Heart left ventricle (tissue), 13 donors: Measurements from ENCODE around the gene CIP2A.

Source experiments
- POLR2A ChIP-seq, 2 donors: fragments of 450-650 bp; IDR thresholded peaks; one replicate each; pipeline ENCODE4 v1.6.1; 2017; ENCODE audit warnings: antibody characterized with exemption in 2 of 2, mild to moderate bottlenecking in 2 of 2, moderate library complexity in 2 of 2
- TF ChIP-seq, protein P1 (sequence below), 12 donors: fragments of 200-600 bp; sonication (generic) in 4 of 12; IDR thresholded peaks; one replicate each; pipeline versions ENCODE4 v1.5.0 to v1.8.0; 2018 to 2022; ENCODE audit warnings: antibody characterized with exemption in 12 of 12, mild to moderate bottlenecking in 5 of 12
- donor health status: ischemic (EF 13 %, LVEDD 7.1; RV severe dilation, severe dysfunction).
- donor health status: DM: no; HTN: yes; CAD: no.
- donor health status: DM: no; HTN: no; CAD: no.
- donor health status: ischemic (EF 25% LVEDD 6.9; RV normal size, moderate dysfunction).
- donor health status: ischemic (EF 25% LVEDD 5.7; RV mildly dilated, moderate dysfunction).
- donor health status: ischemic (EF 35%, LVEDD 5.7; RV mildly dilated, moderate dysfunction).
- donor health status: nonischemic (EF 11% LVEDD 7.7; RV severe dilation, severe dysfunction).
- donor health status: DM: yes; HTN: yes; CAD: no.
- donor health status: PGD.
- donor health status: ischemic (EF 29% LVEDD 5.4; RV normal size, mild dysfunction).
- donor health status: nonischemic (EF 23%, LVEDD 6.1; RV moderate dilation, normal function).

DNA sequence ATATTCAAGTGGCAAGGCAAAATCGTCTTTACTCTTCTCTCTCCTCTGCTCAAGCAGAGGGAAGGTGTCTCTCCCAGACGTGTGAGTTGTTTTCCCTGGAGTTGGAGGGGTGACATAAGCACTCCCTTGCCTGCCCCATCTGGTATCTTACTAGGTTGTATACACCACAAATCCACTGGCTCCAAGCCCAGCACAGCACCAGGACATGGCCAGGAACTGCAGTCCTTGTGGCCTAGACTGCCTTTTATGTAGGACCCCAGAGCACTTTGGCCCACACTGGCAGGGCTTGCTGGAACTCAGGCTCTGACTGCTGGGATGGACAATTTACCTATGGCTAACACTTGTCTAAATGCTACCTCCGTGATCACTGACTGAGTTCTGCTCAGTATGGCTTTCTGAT, 34.3 kb upstream of the CIP2A start:
- TF ChIP-seq, protein P1, sequence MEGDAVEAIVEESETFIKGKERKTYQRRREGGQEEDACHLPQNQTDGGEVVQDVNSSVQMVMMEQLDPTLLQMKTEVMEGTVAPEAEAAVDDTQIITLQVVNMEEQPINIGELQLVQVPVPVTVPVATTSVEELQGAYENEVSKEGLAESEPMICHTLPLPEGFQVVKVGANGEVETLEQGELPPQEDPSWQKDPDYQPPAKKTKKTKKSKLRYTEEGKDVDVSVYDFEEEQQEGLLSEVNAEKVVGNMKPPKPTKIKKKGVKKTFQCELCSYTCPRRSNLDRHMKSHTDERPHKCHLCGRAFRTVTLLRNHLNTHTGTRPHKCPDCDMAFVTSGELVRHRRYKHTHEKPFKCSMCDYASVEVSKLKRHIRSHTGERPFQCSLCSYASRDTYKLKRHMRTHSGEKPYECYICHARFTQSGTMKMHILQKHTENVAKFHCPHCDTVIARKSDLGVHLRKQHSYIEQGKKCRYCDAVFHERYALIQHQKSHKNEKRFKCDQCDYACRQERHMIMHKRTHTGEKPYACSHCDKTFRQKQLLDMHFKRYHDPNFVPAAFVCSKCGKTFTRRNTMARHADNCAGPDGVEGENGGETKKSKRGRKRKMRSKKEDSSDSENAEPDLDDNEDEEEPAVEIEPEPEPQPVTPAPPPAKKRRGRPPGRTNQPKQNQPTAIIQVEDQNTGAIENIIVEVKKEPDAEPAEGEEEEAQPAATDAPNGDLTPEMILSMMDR (IDR thresholded peaks at IDR 0.05): no peak
- no peak for TF ChIP-seq POLR2A (IDR thresholded peaks at IDR 0.05)
